HG02840 (cell line): ENCODE measurements around the gene KLRG1.

Experiments
- ATAC-seq: cut with Tn5 transposase; IDR thresholded peaks from one replicate; pipeline ENCODE4 v1.9.1; 2021; ENCODE audit warnings: mild to moderate bottlenecking, moderate library complexity, moderate number of reproducible peaks; ENCODE audit not compliant: unreplicated experiment, low FRiP score

The KLRG1 gene

GRCh38 chr12:8989413-8989812, at the start of gene KLRG1:
Gene KLRG1, plus strand, starts transcription at chr12:8989546. Its CDS starts 90 bp downstream, at chr12:8989636.
- ATAC-seq: no peak

GRCh38 chr12:8941691-8942478, 47.5 kb upstream of the KLRG1 start:
- ATAC-seq: no peak

DNA sequence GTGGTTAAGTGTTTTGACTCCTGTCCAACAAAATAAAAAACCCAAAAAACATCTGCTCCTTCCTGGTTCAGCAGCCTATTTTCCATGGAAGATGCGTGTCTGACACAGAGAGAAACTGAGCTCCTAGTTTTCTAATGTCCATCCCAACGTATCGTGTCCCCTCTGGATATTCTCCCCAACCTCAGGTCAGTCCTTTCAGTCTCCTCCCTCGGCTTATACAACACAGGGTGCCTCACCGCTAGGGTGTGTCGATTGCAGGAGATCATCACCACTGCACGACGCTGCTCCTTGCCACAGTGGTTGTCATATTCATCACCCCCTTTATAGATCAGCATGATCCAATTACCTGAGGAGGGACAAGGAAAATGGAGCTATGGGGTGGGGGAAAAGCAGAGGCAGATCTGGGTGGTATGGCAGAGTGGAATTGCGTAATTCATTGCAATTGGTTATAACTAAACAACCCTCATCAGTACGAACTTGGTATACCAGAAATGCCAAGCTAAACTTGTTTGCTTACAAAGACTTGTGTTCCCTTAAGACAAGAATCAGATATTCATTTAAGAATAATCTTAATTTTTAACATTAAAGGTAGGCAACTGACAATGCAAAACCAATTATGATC, 45.7 kb upstream of the KLRG1 start:
- ATAC-seq: no peak

DNA sequence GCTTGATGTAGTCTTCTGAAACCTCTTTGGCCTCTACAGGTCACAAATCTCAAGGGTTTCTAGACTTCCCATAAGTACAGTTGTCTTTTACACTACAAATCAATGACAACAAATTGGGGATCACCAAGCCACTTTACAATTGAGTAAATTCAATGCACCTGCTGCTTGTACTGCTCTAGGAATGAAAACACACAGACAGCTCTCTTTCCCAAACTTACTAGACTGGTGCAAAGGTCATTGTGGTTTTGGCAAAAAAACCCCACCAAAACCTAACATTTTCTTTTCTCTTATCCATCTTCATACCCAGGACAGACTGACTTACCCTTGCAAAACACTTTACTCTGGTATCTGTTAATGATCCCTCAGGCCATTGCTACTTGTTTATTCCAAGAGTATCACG, 42.6 kb upstream of the KLRG1 start:
- ATAC-seq: no peak

DNA sequence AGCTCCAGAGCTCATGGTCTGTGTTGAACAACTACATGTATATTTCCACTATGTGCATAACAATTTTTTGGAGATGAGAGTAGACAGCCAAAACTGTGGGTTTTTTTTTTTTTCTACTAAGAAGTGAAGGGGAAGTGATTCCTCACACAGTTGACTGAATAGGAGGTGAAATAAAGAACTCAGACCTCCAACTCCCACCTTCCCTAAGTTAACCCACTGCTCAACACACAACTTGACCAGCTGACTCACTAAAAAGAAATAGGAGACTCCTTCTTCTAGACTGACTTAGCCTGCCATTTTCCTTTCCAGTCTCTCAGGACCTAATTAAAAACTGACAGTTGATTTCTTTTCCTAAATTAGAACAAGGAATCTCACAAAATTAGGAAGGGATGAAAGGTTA, 41.6 kb upstream of the KLRG1 start:
- ATAC-seq: no peak

- no peak for ATAC-seq
Measured at GRCh38 chr12:8948701-8949341, 40.5 kb upstream of the KLRG1 start.

DNA sequence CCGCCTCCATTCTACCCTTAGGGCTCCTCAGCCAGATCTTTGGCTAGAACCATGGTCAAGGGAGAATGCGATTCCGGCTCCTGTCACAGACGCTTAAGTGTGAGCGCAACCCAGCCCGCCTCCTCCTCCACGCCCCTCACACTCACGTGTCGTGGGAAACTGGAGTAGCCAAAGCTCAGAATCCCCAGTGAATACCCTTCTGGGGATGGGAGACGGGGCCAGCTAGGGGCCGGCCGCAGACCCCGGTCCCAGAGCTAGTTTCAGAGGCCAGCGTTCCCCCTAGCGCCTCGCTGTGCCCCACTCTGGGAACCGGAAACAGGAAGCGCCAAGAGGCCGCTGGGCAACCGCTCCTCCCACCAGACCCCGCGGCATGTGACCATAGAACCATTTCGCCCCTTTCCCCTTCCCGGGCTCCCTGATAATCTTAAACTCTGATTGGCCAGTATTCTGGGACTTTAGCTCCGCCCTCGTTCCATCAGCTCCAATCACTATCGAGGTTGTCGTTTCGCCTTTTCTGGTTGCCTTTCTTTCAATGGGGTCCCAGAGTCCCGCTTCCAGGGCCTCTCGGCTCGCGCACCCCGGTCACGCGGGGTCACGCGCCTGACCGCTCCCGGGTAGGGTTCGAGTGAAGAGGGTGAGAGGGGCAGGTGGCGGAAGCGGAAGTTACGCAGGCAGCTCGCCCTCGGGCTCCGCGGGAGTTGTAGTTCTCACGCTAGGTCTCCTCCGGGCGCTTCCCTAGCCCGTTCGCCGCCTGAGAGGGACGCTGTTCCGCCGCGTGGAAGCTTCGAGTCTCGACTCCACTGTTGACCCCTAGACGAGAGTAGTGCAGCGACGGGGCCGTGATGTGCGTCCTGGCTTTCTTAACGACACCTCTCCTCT, 39.8 kb upstream of the KLRG1 start, which contains the start of gene M6PR:
TSS of gene M6PR (minus strand) at position 304 of the 879 bp plus-strand sequence. CDS start 3,241 bp downstream, outside the sequence.
- ATAC-seq: peak; percentile 88

DNA sequence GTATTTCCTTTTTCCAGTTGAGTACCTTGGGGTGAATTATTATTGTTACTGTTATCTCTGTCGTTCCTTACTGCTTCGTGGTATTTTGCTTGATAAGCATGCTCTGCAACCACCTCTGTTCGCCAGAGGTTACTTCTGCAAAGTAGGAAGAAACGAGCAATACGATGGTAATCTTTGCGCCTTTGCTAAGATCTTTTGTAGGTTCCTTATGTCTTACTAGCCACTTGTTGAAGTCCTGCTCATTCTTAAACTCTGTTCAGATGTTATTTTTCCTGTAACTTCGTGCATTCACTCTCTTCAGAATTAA, 39.2 kb upstream of the KLRG1 start:
- ATAC-seq: no peak

DNA sequence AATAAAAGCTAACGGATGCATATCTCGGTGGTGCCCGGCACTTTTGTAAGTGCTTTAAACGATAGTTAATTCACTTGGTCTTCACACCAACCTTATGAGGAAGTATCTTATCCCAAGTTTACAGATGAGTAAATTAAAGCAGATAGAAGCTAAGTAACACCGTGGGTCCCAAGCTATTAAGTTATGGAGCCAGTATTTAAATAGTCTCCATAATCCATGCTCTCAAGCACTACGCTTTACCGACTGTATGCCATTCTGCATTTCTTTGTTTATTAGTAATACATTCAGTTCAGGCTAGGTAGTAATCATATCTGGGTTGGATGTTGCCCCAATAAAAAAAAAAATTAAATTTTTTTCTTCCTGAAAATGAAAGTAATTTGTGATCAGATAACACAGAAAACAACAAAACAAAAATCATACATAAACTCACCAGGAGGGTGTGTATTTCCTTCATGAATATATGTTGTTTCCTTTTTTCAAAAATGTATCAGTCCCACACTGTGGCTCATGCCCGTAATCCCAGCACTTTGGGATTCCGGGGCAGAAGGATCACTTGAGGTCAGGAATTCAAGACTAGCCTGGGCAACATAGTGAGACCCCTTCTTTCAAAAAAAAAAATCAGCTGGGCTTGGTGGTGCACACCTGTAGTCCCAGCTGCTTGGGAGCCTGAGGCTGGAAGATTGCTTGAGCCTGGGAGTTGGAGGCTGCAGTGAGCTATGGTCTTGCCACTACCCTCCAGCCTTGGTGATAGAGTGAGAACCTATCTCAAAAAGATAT, 38.5 kb upstream of the KLRG1 start:
- no peak for ATAC-seq

DNA sequence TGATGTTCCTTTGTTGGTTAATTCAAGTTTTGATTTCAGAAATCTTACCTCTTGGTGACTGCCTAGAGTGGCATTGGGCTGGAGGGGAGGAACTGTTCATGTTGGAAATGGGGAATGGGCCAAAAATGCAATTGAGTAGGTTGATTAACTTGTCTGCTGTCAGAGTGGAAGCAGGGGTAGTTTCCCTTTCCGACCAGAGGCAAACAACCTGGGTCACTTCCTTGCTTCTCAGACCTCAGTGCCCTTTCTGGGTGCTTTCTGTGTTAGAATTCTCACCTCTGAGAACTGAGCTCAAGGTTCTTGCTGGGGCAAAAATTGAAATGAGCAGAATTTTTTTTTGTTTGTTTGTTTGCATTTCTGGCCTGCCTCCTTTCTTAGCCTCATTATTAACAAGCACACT, 37.6 kb upstream of the KLRG1 start:
- no peak for ATAC-seq

- no peak for ATAC-seq
Measured at GRCh38 chr12:8953773-8954402, 35.5 kb upstream of the KLRG1 start.

DNA sequence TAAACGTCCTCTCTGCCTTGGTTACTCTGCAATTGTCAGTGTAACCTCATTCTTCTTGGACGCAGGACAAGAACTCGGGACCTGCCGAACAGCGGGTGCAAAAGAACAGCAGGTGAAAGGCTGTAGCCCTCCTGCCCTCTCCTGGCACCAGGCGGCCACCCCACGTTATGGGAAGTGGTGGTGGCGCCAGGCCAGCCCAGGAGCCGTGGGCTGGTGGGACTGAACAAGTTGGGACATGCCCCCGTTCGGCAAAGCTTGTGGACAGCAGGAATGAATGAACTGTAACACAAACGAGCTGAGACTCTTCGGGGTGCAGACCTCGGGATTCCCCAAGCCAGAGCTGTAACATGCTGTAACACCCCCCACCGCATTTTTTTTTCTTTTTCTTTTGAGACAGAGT, 33.3 kb upstream of the KLRG1 start:
- no peak for ATAC-seq

DNA sequence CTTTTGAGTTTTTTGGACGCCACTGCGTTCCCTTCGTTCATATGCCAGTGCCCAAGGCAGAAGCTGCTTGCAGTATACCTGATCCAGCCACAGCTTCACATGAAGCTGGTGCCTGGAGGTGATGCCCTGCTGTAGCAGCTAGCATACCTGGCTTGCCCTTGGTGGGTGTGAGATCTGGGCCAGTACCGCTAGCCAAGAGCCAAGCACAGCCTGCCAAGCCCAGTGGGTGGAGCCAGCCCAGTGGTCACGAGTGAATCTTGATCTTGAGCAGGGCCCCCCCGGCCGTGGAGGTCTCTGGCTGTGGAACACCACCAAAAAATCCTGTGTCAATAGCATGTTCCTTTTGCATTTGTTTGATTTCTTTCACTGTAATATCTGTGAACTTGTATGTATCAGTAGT, 32.6 kb upstream of the KLRG1 start:
- ATAC-seq: no peak

- no peak for ATAC-seq
Measured at GRCh38 chr12:8957561-8957960, 31.8 kb upstream of the KLRG1 start.

- no peak for ATAC-seq
Measured at GRCh38 chr12:8958066-8958465, 31.3 kb upstream of the KLRG1 start.

DNA sequence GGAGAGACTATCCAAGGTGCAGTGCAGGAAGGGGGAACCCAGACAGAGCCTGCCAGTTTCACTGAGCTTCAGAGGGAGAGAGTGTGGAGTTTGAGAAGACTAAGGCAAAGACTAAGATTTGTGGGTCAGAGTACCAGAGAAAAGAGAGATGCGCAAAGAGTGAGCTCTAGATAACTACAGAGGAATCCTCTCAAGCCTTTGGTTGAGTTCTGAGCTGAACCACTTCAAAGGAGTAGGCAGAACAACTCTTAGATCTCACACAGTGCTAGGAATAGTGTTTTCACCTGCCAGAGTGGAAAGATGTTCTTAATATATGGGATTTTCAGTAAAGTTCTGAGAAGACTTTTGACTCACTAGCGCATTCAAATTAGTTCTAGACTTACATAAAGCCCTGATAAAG, 29.2 kb upstream of the KLRG1 start:
- no peak for ATAC-seq

DNA sequence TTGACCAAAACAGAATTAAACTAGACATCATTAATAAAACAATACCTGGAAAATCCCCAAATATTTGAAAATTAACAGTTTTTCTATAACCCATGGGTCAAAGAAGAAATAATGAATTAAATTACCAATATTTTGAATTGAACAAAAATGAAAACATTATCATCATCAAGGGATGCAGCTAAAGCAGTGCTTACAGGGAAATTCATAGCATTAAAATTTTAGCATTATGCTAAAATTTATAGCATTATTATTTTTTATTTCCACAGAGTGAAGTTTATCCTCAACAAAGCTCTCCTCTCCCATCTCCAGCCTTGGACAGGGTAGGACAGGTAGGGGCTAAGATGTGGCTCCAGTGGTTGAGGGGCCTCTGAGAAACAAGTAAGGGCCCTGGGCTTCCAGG, 20.6 kb upstream of the KLRG1 start:
- no peak for ATAC-seq

DNA sequence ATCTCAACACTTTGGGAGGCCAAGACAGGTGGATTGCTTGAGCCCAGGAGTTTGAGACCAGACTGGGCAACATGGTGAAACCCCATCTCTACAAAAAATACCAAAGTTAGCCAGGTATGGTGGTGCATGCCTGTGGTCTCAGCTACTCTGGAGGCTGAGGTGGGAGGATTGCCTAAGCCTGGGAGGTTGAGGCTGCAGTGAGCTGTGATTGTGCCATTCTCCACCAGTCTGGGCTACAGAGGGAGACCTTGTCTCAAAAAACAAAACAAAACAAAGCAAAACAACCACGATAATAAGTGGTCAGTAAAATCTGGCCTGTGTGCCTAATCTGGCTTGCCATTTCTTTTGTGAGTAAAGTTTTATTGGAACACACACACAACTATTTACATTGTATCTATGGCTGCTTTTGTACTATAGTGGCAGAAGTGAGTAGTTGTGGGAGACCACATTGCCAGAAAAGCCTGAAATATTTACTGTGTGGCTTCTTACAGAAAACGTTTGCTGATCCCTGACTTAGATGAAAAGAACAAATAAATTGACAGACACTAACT, 19.4 kb upstream of the KLRG1 start:
- ATAC-seq: no peak

GRCh38 chr12:8970432-8970831, 18.9 kb upstream of the KLRG1 start:
- no peak for ATAC-seq
